Stimulated activated CD4-positive, alpha-beta T cell treated with anti-CD3 and anti-CD28 coated beads, Interleukin-4, amount 100 ng/mL, for 48 hours (primary cell): ENCODE data around the gene NDUFA7.
A peak's percentile ranks its signal among the peaks of the same experiment; 100 is the strongest.
"Not testable (repeated sequence)": the region's sequence is repeated elsewhere in the genome, so short reads cannot be mapped to it uniquely, and the experiment has no call there.

ENCODE experiments used
- DNase-seq, 2 donors: peaks; one replicate each; pipeline ENCODE4 v3.0.0-alpha.2; 2020; ENCODE audit warnings: low read depth in 2 of 2

NDUFA7 gene

GRCh38 chr19:8319807-8320520 lies 1.2 kb downstream of the NDUFA7 start:
- no peak for DNase-seq

DNA sequence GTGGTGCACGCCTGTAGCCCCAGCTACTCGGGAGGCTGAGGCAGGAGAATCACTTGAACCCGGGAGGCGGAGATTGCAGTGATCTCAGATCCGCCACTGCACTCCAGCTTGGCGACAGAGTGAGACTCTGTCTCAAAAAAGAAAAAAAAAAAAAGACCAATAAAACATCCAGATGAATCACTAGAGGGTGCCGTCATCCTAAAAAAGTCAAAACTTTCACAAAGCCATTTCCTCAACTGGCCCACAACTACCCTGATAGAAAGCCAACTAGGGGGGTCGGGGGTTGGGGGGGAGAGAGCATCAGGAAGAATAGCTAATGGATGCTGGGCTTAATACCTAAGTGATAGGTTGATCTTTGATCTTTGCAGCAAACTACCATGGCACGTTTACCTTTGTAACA lies 2.3 kb downstream of the NDUFA7 start:
- not testable (repeated sequence) for DNase-seq

DNA sequence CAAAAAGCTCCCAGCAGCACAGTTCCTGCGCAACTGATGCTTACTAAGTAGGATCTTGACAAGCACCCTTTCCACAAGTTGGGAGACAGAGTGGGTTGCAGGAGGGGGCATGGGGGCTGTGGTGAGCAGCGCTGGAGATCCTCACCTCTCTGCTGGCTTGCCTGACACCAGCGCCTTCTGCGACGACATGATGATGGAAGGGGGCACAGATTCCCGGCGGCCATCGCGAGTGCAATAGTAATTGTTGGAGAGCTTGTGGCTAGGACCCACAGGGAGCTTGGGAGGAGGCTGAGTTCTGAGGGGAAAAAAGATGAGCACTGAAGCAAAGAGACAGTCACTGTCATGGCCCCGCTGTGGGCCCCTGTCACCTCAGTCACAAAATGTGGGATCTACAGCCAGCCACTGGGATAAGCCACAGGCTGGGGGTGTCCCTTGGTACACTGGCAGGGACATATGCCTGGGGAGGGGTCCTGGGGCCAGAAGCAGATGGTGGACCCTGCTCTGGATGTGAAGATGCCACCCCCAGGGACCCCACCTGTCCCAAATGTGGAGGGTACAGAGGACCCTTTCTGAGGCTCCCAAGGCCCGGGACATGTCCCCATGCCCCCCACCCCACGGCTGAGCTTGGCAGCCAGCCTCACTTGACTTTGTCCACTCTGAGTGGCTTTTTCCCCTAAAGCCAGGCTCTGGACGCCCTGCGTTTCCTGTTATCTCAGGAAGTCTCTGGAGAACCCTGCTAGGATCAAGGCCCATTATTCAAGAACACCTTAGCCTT lies 4.6 kb downstream of the NDUFA7 start:
- no peak for DNase-seq

- not testable (repeated sequence) for DNase-seq
Observed at GRCh38 chr19:8314981-8315640, 6.1 kb downstream of the NDUFA7 start.

DNA sequence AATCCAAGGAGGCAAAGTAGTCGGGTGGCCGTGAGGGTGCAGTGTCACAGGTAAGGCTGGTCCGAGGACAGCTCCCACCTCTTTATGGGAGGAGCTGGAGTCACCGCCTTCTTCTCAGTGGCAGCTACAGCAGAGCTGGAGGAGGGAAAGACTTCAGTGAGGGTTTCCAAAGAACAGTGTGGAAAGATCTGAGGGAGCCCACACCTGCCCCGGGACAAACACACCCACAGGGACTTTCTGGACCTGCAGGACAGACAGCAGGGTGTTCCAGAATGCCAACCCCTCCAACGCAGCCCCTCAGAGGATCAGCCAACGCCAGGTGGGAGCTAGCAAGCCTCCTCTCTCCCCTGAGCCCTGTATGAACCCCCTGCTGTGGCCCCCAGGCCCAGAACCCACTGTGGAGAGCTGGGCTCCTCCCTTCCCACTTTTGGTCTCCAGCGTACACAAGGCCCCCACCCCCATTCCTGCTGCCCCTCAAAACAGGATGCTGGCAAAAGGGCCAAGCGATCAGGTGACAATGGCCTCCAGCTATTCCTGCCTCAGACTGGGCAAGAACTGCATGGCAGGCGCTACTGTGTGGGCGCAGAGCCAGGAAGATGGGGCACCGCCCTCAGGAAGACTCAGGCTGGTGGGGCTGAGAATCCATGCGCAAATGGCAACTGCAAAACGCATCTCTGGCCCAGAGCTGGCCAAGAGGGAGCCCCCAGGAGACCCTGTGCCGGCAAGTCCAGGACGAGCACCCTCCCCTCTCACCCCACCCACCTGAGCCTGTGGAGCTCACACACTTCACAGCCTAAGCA lies 9.5 kb downstream of the NDUFA7 start:
- DNase-seq = no peak

DNA sequence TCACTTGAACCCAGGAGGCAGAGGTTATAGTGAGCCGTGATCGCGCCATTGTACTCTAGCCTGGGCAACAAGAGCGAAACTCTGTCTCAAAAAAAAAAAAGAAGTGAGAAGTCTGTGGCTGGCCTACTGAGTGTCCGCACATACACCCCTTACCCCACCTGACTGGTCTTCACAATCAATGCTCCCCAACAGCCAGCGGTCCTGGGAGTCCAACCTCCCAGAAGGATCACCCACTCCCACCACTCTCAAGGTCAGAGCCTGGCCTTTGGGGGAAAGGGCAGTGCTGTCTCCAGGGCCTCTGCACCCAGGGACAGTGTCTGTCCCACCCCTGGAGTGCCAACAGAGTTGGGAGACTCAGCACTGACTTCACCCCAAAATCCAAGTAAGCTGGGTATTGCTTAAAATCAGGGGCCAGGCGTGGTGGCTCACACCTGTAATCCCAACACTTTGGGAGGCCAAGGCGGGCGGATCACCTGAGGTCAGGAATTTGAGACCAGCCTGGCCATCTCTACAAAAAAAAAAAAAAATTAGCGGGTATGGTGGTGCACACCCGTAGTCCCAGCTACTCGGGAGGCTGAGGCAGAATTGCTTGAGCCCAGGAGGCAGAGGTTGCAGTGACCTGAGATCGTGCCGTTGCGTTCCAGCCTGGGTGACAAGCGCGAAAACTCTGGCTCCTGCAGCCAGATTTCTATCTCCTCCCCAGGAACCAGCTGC lies 10.7 kb downstream of the NDUFA7 start:
- no peak for DNase-seq

- DNase-seq = no peak
Observed at GRCh38 chr19:8308891-8309291, 12.3 kb downstream of the NDUFA7 start.

- peak; percentile 79 to 82 for DNase-seq
Observed at GRCh38 chr19:8307965-8308866, 13.0 kb downstream of the NDUFA7 start, which contains the start of gene CD320. TSS of gene CD320 (minus strand) at chr19:8308358. CDS start at chr19:8308290, 68 bp downstream.

DNA sequence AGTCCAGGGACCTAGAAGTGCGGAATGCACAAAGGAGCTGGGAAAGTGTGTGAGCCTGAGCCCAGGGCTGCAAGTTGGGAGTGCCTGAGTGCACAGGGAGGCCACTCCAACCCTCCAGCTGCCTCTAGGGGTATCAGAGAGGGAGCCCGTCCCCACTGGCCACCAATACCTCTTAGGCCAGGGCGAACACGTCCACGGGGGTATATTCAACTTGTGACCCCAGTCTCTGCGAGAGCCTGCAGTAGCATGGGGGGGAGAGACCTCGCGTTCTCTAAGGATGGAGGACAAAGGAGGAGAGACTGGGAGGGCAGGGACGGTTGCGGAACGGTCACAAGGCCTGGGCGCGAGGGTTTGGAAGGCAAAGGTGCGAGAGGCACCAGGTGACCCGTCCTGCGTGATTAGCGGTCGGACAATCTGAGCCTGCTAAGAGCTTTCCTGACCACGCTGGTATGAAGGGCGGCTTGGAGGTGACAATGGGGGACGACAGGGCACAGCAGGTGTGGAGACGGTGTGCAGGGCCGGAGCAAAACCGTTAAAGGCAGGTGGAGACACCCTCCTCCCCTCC lies 13.7 kb downstream of the NDUFA7 start:
- DNase-seq = no peak

DNA sequence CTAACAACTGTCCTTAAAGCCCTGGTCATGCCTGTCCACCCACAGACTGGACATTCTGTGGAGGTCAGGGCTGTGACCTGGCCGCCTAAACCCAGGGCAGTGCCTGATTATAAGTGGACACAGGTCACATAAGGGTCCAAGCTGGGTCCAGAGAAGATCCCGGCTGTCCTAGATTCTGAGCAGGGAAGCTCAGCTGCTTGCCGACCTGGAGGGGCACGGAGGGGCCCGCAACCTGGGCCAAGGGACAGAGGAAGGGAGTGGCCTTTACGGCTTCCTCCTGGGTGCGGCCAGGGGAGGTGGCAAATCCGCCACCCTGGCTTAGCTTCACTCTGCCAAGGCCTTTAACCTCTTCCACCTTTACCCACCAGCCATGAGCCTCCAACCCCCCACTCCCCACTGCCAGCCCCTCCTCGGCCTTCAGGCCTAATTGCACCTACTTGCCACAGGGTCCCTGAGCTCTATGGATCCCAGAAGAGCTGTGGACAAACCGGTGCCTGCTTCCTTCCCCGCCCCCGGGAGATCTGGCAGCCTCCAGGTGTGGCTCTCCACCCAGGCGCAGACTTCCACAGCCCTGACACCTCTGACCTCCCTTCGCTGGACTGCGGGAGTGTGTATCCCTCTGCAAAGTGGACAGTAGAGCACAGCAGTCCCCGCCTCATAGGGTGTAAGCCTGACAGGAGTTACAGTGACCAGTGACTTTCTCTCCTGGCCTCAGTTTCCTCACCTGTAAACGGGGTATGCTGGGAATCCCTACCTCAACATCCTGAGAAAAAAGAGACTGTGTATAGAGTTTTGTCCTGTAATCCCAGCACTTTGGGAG lies 14.7 kb downstream of the NDUFA7 start:
- no peak for DNase-seq

GRCh38 chr19:8305798-8306197 lies 15.4 kb downstream of the NDUFA7 start:
- DNase-seq = no peak

DNA sequence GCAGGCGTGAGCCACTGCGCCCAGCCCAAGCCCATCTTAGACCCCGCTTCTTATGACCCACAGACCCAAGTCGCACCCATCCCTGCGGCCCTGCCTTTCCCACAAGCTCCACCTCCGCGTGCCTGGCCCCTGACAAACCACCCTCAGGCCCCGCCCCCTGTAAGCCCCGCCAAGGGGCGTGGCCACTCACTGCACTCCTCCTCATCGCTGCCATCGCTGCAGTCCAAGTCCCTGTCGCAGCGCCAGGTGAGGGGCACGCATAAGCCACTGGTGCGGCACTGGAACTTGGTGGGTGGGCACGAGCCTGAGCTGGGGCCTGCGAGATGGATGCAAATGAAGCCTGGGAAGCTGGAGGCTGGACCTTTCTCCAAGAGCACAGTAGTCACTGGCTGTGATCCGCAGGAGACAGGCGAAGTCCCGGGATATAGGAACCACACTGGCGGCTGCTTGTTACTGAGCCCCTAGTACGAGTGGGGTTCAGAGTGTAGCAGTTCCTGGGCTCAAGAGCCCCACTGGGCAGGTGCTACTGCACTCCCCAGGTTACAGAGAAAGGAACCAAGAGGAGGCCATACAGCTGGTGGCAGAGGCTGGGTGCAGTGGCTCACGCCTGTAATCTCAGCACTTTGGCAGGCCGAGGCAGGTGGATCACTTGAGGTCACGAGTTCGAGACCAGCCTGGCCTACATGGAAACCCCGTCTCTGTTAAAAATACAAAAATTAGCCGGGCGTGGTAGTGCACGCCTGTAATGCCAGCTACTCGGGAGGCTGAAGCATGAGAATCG lies 16.1 kb downstream of the NDUFA7 start:
- peak; percentile 19 to 38 for DNase-seq

GRCh38 chr19:8302734-8303133 lies 18.4 kb downstream of the NDUFA7 start:
- no peak for DNase-seq

- DNase-seq = no peak
Observed at GRCh38 chr19:8302357-8302691, 18.9 kb downstream of the NDUFA7 start.

- not testable (repeated sequence) for DNase-seq
Observed at GRCh38 chr19:8291337-8291736, 29.8 kb downstream of the NDUFA7 start.

DNA sequence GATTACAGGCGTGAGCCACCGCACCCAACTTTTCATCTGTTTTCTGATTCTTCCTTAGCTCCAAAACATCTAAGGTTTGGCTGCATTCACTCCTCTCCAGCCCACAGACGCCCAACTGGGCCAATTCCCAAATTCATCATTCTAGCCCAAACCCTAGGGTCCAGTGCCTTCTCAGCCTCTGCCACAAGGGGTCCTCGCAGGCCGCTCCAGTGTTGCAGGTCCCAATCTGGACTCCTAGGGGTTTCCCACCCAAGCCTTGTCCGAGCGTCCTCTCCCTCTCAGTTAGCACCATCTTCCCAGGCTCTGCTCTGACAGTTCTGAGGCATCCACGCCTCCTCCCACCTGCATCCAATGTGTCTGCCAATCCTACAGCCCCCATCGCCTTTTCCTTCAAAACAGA lies 44.7 kb downstream of the NDUFA7 start:
- DNase-seq = not testable (repeated sequence)

GRCh38 chr19:8269724-8270123 lies 51.5 kb downstream of the NDUFA7 start:
- no peak for DNase-seq

DNA sequence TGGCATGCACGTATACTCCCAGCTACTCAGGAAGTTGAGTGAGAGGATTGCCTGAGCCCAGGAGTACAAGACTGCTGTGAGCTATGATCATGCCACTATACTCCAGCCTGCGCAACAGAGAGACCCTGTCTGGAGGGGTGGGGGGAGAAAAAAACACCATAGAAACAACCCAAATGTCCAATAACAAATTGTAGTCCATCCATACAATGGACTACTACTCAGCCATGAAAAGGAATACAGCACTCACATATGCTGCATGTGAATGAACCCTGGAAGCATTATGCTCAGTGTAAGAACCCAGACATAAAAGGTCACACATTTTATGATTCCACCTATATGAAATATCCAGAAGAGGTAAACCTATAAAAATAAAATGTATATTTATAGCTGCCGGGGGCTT lies 55.3 kb downstream of the NDUFA7 start:
- DNase-seq = no peak
